Neural crest cell (in vitro differentiated cells): ENCODE results near the gene ERBIN. TPM values are rescaled to one million over a fixed set of nuclear protein-coding genes. Genes with fewer than 3 reads are reported as not detected.

ENCODE experiments used
- DNase-seq: peaks from one replicate; pipeline ENCODE4 v3.0.0; 2021; ENCODE audit warnings: low read depth, mixed read lengths, low spot score
- H3K27ac Mint-ChIP-seq: one replicate; pipeline ENCODE4 v1.8.0; 2021; ENCODE audit warnings: mild to moderate bottlenecking, mixed read lengths; ENCODE audit not compliant: unreplicated experiment
- H3K27me3 Mint-ChIP-seq: 2 replicates; pipeline ENCODE4 v1.8.0; 2021; ENCODE audit warnings: low read depth, mild to moderate bottlenecking, mixed read lengths
- H3K36me3 Mint-ChIP-seq: 2 replicates; pipeline ENCODE4 v1.8.0; 2021; ENCODE audit warnings: low read depth, mild to moderate bottlenecking, mixed read lengths
- H3K4me1 Mint-ChIP-seq: 2 replicates; pipeline ENCODE4 v1.8.0; 2021; ENCODE audit warnings: mixed read lengths
- H3K4me3 Mint-ChIP-seq: one replicate; pipeline ENCODE4 v1.8.0; 2021; ENCODE audit warnings: mild to moderate bottlenecking, mixed read lengths
- H3K9me3 Mint-ChIP-seq: 2 replicates; pipeline ENCODE4 v1.8.0; 2021; ENCODE audit warnings: mixed read lengths
- CTCF ChIP-seq: fragments of 200-600 bp; sonication (generic); conservative IDR thresholded peaks from 2 replicates; pipeline ENCODE4 v1.5.0; 2021; ENCODE audit warnings: antibody characterized with exemption, mild to moderate bottlenecking
- total RNA-seq: library from RNA; stranded (reverse); gene quantifications from 2 replicates; pipeline ENCODE4 v1.2.1, GENCODE V29; 2021

The ERBIN gene
- total RNA-seq, 1 donor from 2014 or later = 52.2 TPM

DNA sequence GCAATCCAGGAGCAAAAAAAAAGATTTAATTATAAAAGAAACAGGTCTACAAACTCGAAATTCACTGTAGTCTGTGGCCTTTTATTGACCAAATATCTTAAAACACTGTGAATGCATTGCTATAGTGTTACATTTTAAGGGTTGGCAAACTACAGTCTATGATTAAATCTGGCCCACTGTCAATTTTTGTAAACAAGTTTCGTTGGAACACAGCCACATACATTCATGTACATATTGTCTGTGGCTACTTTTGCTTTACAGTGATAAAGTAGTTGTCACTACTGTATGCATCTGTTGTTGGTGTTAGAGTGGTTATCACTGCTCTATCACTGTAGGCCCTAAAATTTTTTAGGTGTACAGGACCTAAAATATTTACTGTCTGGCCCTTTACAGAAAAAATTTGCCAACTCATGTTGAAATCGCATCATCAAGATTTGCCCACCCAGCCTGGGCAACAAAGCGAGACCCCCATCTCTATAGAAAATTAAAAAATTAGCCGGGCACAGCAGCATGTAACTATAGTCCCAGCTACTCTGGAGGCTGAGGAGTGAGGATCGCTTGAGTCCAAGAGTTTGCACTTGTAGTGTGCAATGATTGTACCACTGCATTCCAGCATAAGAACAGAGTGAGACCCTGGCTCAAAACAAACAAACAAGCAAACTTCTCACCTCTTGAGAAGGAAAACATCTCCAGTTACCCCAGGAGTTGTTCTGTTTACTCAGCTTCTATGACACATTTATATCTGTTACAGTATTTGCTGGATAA is 89.0 kb downstream of the ERBIN start:
- Mint-ChIP-seq H3K4me1 (no peaks in the 10 kb centered on the region), H3K9me3 (peaks cover 6% of the 10 kb centered on the region), H3K36me3 (peaks cover 15% of the 10 kb centered on the region), H3K4me3 (no peak overlapping the region), H3K27me3 (no peaks in the 10 kb centered on the region), H3K27ac (no peak overlapping the region)
- TF ChIP-seq CTCF = no peak
- no peak for DNase-seq

GRCh38 chr5:66021585-66021984 is 95.2 kb downstream of the ERBIN start:
- no peak for DNase-seq
- no peak for TF ChIP-seq CTCF
- H3K27ac Mint-ChIP-seq = no peak overlapping the region
- H3K27me3 Mint-ChIP-seq = no peaks in the 10 kb centered on the region
- H3K36me3 Mint-ChIP-seq = peaks cover 20% of the 10 kb centered on the region
- H3K4me3 Mint-ChIP-seq = no peak overlapping the region
- H3K4me1 Mint-ChIP-seq = no peaks in the 10 kb centered on the region
- peaks cover 6% of the 10 kb centered on the region for H3K9me3 Mint-ChIP-seq

GRCh38 chr5:66039296-66039695 is 112.9 kb downstream of the ERBIN start:
- Mint-ChIP-seq H3K4me3 (no peak overlapping the region), H3K27ac (no peak overlapping the region), H3K36me3 (peaks cover 7% of the 10 kb centered on the region), H3K4me1 (no peaks in the 10 kb centered on the region), H3K9me3 (no peaks in the 10 kb centered on the region), H3K27me3 (no peaks in the 10 kb centered on the region)
- DNase-seq = no peak
- no peak for TF ChIP-seq CTCF

GRCh38 chr5:66039701-66040100 is 113.3 kb downstream of the ERBIN start:
- no peak overlapping the region for H3K27ac Mint-ChIP-seq
- peaks cover 6% of the 10 kb centered on the region for H3K36me3 Mint-ChIP-seq
- no peak for TF ChIP-seq CTCF
- H3K27me3 Mint-ChIP-seq = no peaks in the 10 kb centered on the region
- H3K4me3 Mint-ChIP-seq = no peak overlapping the region
- no peaks in the 10 kb centered on the region for H3K4me1 Mint-ChIP-seq
- no peaks in the 10 kb centered on the region for H3K9me3 Mint-ChIP-seq
- DNase-seq = no peak

DNA sequence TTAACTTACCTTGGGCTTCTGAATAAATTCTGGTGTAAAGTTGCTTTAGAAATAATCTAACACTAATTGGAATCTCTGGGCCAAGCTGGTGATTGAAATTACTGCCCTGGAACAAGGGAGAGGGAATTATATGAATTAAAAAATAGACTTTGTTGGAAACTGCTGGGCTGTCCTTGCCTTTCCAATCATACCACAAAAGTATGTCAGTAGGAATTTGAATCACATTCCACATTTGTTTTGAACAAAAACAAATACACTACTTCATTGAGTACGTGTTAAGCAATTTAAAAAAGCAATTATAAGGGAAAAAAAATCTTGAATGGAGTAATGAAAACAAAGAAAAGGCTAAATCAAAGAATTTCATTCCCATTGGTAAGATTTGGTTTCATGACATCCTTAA is 115.3 kb downstream of the ERBIN start:
- H3K4me1 Mint-ChIP-seq = no peaks in the 10 kb centered on the region
- H3K27ac Mint-ChIP-seq = no peak overlapping the region
- H3K4me3 Mint-ChIP-seq = no peak overlapping the region
- DNase-seq = no peak
- TF ChIP-seq CTCF = no peak
- H3K27me3 Mint-ChIP-seq = no peaks in the 10 kb centered on the region
- no peaks in the 10 kb centered on the region for H3K9me3 Mint-ChIP-seq
- H3K36me3 Mint-ChIP-seq = no peaks in the 10 kb centered on the region
